HepG2 (cell line): ENCODE data around the gene ISLR2. TPM values are rescaled to one million over a fixed set of nuclear protein-coding genes. Genes with fewer than 3 reads are reported as not detected.

Experiments used
- ATAC-seq: fragments of 200-7000 bp; cut with Tn5 transposase; 3 replicates; pipeline ENCODE4 v1.9.1; 2020; ENCODE audit warnings: mild to moderate bottlenecking, moderate library complexity
- BruUV-seq: library from RNA; stranded (reverse); fragments of 400-500 nt; replicated peaks from 2 replicates; lab custom pipeline; 2021; lab: Mats Ljungman, UMichigan
- CTCF ChIA-PET: fragments of 300-600 bp; formaldehyde crosslinking; extraction: SDS; loops from one replicate; lab custom pipeline; 2021; ENCODE audit warnings: low total read pairs, inconsistent platforms, low intra/inter-chr PET ratio; lab: Yijun Ruan, JAX
- POLR2A ChIA-PET: fragments of 350-600 bp; sonication (Branson Sonifier 250); formaldehyde crosslinking; loops from one replicate; lab custom pipeline; 2020; ENCODE audit warnings: antibody characterized with exemption, inconsistent platforms; lab: Yijun Ruan, JAX
- DNase-seq: peaks from one replicate; pipeline ENCODE4 v3.0.0-alpha.2; 2015; ENCODE audit warnings: low spot score
- FAIRE-seq: peaks from 3 replicates; lab custom pipeline; 2011; peaks lifted over from hg19 to GRCh38; lab: Jason Lieb, UNC
- H2AFZ ChIP-seq: one replicate; pipeline ENCODE4 v1.6.1; 2011; ENCODE audit warnings: low read length, inconsistent platforms
- H3K27ac ChIP-seq: fragments of 300-600 bp; 3 replicates; pipeline ENCODE4 v1.8.0; 2011; ENCODE audit warnings: mixed run types, mild to moderate bottlenecking, mixed read lengths, low read length, inconsistent platforms; ENCODE audit not compliant: insufficient read depth; ENCODE audit errors: extremely low read length
- H3K27me3 ChIP-seq, 2 experiments: fragments of 200-600 bp in 1 of 2; 2 replicates in 1 of 2; 3 replicates in 1 of 2; pipeline versions ENCODE4 v1.6.0 to v1.8.0; 2011; ENCODE audit warnings: low read length in 2 of 2, mild to moderate bottlenecking in 2 of 2, moderate library complexity in 2 of 2, inconsistent platforms in 1 of 2; ENCODE audit not compliant: insufficient read depth in 2 of 2, control insufficient read depth in 1 of 2
- H3K36me3 ChIP-seq, 2 experiments: fragments of 200-600 bp in 1 of 2; replicated peaks in 1 of 2; 2 replicates in 1 of 2; 3 replicates in 1 of 2; pipeline versions ENCODE4 v1.5.1 to v1.8.0; 2011; ENCODE audit warnings: low read length in 2 of 2, inconsistent platforms in 1 of 2; ENCODE audit not compliant: insufficient read depth in 2 of 2, control insufficient read depth in 1 of 2
- H3K4me1 ChIP-seq: 2 replicates; pipeline ENCODE4 v1.5.1; 2012; ENCODE audit warnings: low read length, inconsistent platforms; ENCODE audit not compliant: insufficient read depth
- H3K4me2 ChIP-seq: 2 replicates; pipeline ENCODE4 v1.6.0; 2011; ENCODE audit warnings: low read depth, low read length, inconsistent platforms
- H3K4me3 ChIP-seq, 3 experiments: fragments of 200-600 bp in 1 of 3; sonication (generic), shearing (Covaris generic) in 1 of 3; replicated peaks in 1 of 3; 2 replicates each; pipeline ENCODE4 v1.5.1; 2011 to 2016; ENCODE audit warnings: low read length in 3 of 3, inconsistent platforms in 2 of 3, low read depth in 2 of 3, mild to moderate bottlenecking in 2 of 3, control low read depth in 1 of 3, mixed read lengths in 1 of 3; ENCODE audit not compliant: insufficient read depth in 1 of 3
- H3K79me2 ChIP-seq: one replicate; pipeline ENCODE4 v1.6.1; 2011; ENCODE audit warnings: low read length, inconsistent platforms; ENCODE audit not compliant: insufficient read depth
- H3K9ac ChIP-seq: 2 replicates; pipeline ENCODE4 v1.6.0; 2011; ENCODE audit warnings: mild to moderate bottlenecking, low read depth, low read length, inconsistent platforms; ENCODE audit not compliant: insufficient read depth
- H3K9me3 ChIP-seq: 2 replicates; pipeline ENCODE4 v1.5.1; 2012; ENCODE audit warnings: mild to moderate bottlenecking, low read length
- H4K20me1 ChIP-seq: 2 replicates; pipeline ENCODE4 v1.6.0; 2011; ENCODE audit warnings: inconsistent platforms, mild to moderate bottlenecking, low read length, moderate library complexity; ENCODE audit not compliant: insufficient read depth
- MAZ ChIP-seq, 2 experiments: sonication (generic) in 1 of 2; formaldehyde crosslinking in 1 of 2; IDR thresholded peaks; 2 replicates each; pipeline versions ENCODE4 v1.5.0 to v1.6.1; 2012 to 2020; ENCODE audit warnings: low read depth in 2 of 2, mild to moderate bottlenecking in 2 of 2, borderline replicate concordance in 1 of 2, improper control_type of control experiment in 1 of 2, low read length in 1 of 2, missing genetic modification reagents in 1 of 2, moderate library complexity in 1 of 2
- MZF1 ChIP-seq: sonication (generic); formaldehyde crosslinking; IDR thresholded peaks from 2 replicates; pipeline ENCODE4 v1.8.1; 2023; ENCODE audit warnings: mild to moderate bottlenecking, missing genetic modification reagents, borderline replicate concordance
- POLR2AphosphoS5 ChIP-seq: IDR thresholded peaks from 2 replicates; pipeline ENCODE4 v1.6.1; 2012; ENCODE audit warnings: low read depth, low read length
- ZMYM3 ChIP-seq: sonication (generic); formaldehyde crosslinking; IDR thresholded peaks from 2 replicates; pipeline ENCODE4 v1.5.1; 2020; ENCODE audit warnings: mild to moderate bottlenecking, missing genetic modification reagents
- ZNF180 ChIP-seq: sonication (generic); formaldehyde crosslinking; IDR thresholded peaks from 2 replicates; pipeline ENCODE4 v1.4.0; 2020; ENCODE audit warnings: low read depth, missing genetic modification reagents, borderline replicate concordance
- ZNF33A ChIP-seq: sonication (generic); formaldehyde crosslinking; IDR thresholded peaks from 2 replicates; pipeline ENCODE4 v1.5.1; 2020; ENCODE audit warnings: missing genetic modification reagents, mild to moderate bottlenecking, moderate library complexity, borderline replicate concordance
- WGBS: methylation state at CpG from one replicate; pipeline ENCODE4 v1.1.6; 2017; ENCODE audit warnings: low lambda C conversion rate; 5-methylcytosine and 5-hydroxymethylcytosine counted together
- in situ Hi-C: cut with HindIII; loops from 2 replicates; pipeline ENCODE4 v1.10.0; 2017; ENCODE audit warnings: low pct_unique_long_range_greater_than_20kb; ENCODE audit not compliant: extremely low pct_ligation_motif_present
- intact Hi-C: fragments of 100-400 bp; cut with micrococcal nuclease; formaldehyde crosslinking; loops from one replicate; pipeline ENCODE4 v1.10.0; 2022; ENCODE audit not compliant: unreplicated experiment
- polyA plus RNA-seq, 8 experiments: library from polyadenylated mRNA; depleted of rRNA in 3 of 8; stranded (reverse) in 7 of 8; unstranded in 1 of 8; fragments of >200 nt; fragmentation: Illumina TruSeq in 4 of 8; extraction: Trizol in 4 of 8; gene quantifications; 2 replicates each; pipeline versions ENCODE4 v1.2.1 to v1.2.3, GENCODE V29; 2011 to 2016; ENCODE audit warnings: low read depth in 4 of 8, missing spikeins in 1 of 8, mixed read lengths in 1 of 8; ENCODE audit not compliant: insufficient read depth in 1 of 8
- total RNA-seq, 5 experiments: library from RNA; depleted of rRNA; stranded (reverse); fragments of >200 nt; fragmentation: Illumina TruSeq; extraction: Trizol; gene quantifications; 2 replicates each; pipeline ENCODE4 v1.2.3, GENCODE V29; 2016; ENCODE audit warnings: low read depth in 1 of 5
- TF ChIP-seq, protein P1 (sequence below): fragments of 450-650 bp; IDR thresholded peaks from 2 replicates; pipeline ENCODE4 v1.6.1; 2016

Gene ISLR2
- total and polyA plus RNA-seq, 2 of the 13 experiments (the other 11 are each of a cell fraction or from before 2014, with no cell fraction given): not detected

DNA sequence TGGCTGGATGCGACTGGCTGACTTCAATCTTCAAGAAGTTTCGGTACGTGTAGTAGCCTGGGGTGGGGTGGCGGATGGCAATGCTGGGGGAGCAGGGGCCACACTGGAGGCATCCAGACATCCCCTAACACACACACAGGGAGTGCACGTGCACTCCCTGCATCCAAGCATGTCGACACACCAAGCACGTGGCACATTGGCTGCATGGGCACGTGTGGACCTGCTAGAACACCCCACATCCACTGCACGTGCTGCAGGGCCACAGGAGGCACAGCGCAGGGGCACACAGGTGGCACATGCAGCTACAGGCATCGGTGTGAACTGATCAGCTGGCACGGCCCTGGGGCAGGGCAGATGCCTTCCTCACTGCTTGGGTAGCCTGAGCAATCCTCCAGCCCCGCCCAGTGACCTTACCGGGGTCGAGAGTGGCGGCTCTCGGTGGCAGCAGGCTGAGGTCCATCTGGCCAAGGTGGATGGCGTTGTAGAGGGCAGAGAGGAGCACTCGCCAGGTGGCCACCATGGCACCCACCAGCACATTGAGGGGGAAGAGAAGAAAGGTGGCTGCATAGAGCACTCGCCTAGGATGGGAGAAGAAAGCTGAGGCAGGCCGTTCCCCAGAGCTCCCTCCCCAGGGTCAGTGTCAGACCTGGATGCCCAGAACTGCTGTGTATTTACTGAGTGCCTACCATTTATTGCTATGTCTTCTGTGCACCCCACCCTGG lies 50.7 kb downstream of the ISLR2 start:
- intact Hi-C loops (no loop called here), in situ Hi-C loops (no loop called here)
- no peak overlapping the region for H2AFZ ChIP-seq
- H3K4me1 ChIP-seq: no peaks in the 10 kb centered on the region
- H3K4me3 ChIP-seq: no peak overlapping the region
- H3K27me3 ChIP-seq: peaks cover 5 to 7% of the 10 kb centered on the region in 2 experiments; a peak in 3 of 5 replicates
- no peaks in the 10 kb centered on the region for H3K9me3 ChIP-seq
- ATAC-seq: no peak
- no peak for FAIRE-seq
- H3K9ac ChIP-seq: no peak overlapping the region
- ChIA-PET CTCF (no interaction called here), POLR2A (no interaction called here)
- 31% methylated on average over 7 of the region's 21 CpGs for WGBS
- TF ChIP-seq MZF1 (CRISPR knock-in tag): no peak
- no peak for TF ChIP-seq MAZ (IDR thresholded peaks at IDR 0.05; ENCODE audit: borderline replicate concordance, low read depth, low read length)
- TF ChIP-seq MAZ (CRISPR knock-in tag; IDR thresholded peaks at IDR 0.05; ENCODE audit: low read depth): no peak
- TF ChIP-seq, protein P1, sequence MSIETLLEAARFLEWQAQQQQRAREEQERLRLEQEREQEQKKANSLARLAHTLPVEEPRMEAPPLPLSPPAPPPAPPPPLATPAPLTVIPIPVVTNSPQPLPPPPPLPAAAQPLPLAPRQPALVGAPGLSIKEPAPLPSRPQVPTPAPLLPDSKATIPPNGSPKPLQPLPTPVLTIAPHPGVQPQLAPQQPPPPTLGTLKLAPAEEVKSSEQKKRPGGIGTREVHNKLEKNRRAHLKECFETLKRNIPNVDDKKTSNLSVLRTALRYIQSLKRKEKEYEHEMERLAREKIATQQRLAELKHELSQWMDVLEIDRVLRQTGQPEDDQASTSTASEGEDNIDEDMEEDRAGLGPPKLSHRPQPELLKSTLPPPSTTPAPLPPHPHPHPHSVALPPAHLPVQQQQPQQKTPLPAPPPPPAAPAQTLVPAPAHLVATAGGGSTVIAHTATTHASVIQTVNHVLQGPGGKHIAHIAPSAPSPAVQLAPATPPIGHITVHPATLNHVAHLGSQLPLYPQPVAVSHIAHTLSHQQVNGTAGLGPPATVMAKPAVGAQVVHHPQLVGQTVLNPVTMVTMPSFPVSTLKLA: peak; percentile 82
- no peak for TF ChIP-seq ZMYM3 (CRISPR knock-in tag)
- no peak for TF ChIP-seq ZNF33A (CRISPR knock-in tag)
- no peak for TF ChIP-seq POLR2AphosphoS5
- no peak for TF ChIP-seq ZNF180
- H4K20me1 ChIP-seq: no peaks in the 10 kb centered on the region; the same call in 1 of the 2 replicates
- H3K4me2 ChIP-seq: no peak overlapping the region
- no peaks in the 10 kb centered on the region for H3K36me3 ChIP-seq
- H3K27ac ChIP-seq: no peak overlapping the region
- no peak for DNase-seq
- H3K79me2 ChIP-seq: no peaks in the 10 kb centered on the region
- BruUV-seq: no TSS peak
